Iris pigment epithelial cell (primary cell): Measurements from ENCODE around the gene TEFM.
"Not testable (repeated sequence)": the region's sequence is repeated elsewhere in the genome, so short reads cannot be mapped to it uniquely, and the experiment has no call there.

Experiments used
- DNase-seq: peaks from one replicate; pipeline ENCODE4 v3.0.0-alpha.2; 2011; ENCODE audit warnings: low read depth

The TEFM gene, protein sequence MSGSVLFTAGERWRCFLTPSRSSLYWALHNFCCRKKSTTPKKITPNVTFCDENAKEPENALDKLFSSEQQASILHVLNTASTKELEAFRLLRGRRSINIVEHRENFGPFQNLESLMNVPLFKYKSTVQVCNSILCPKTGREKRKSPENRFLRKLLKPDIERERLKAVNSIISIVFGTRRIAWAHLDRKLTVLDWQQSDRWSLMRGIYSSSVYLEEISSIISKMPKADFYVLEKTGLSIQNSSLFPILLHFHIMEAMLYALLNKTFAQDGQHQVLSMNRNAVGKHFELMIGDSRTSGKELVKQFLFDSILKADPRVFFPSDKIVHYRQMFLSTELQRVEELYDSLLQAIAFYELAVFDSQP

DNA sequence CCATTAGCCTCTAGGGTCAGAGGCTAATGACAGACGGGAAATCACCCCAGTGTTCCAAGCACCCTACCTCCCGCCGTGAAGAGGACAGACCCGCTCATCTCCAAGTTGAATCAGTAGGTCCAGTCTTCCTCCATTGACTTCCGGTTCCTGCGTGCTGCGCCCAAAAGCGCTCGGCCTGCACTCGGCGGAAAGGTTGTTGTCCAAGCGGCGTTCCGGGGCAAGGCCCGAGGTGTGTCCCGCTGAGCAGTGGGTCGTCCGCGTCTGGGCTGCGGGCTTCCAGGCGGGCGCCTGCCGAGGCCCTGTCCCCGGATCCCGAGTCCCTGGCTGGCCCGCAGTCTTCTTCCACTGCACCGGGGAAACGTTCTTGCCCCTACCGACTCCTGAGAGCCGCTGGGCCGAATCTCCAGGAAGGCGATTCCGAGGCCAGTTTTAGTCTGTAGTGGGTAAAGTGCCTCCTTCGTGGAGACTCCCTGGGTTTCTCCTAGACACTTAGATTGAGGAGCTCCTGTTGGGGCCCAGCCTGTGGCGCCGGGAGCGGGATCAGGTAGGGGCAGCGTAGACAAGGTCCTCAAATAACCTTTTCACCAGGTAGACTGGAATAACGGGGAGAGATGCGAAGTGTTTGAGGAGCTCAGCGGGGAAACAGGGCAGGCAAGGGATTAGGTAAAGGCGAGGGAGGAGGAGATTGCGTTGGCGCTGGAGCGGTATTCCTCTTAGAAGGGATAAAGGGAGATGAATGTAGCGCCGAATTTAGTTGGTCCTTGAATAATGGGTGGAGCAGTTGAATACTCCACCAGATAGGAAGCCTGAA, at the start of gene TEFM:
Gene TEFM (minus strand): TSS at position 138 of the 811 bp plus-strand sequence. CDS start 40 bp downstream, at position 98.
- DNase-seq: peak; percentile 94

DNA sequence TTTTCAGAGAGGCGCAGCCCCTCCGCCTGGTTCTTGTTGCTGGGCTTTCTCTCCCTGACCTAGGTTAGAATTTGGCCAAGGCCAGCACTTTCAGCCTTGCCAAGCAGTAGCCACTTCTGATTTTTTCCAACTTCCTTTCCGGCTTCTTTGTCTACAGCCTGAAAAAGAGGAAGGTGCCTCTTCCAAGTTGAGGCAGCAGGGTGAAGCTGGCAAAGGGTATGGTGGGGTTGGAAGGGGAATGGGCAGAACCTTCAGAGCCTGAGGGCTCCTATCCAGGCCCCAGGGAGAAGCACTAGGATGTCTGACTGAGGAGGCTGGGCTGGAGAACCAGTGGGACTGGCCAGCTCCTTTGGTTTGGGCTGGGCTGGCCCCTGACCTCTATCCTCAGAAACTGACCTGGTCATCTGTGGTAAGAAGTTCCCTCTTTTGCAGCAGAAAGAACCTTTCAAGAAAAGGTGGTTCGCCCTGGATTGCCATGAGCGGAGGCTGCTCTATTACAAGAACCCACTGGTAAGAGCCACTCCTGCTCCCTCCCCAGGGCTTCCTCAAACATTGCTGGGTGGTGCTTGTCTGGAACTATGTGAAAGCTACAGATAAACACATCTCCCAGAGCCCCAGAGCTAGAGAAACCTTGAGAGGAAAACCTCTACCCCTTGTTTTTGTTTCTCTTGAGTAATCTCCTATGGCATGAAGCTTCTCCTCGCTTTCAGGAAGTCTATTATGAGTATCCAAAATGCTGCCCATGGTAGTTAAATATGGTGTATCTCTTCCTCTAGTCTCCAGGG, 48.2 kb upstream of the TEFM start:
- peak; percentile 14 for DNase-seq

DNA sequence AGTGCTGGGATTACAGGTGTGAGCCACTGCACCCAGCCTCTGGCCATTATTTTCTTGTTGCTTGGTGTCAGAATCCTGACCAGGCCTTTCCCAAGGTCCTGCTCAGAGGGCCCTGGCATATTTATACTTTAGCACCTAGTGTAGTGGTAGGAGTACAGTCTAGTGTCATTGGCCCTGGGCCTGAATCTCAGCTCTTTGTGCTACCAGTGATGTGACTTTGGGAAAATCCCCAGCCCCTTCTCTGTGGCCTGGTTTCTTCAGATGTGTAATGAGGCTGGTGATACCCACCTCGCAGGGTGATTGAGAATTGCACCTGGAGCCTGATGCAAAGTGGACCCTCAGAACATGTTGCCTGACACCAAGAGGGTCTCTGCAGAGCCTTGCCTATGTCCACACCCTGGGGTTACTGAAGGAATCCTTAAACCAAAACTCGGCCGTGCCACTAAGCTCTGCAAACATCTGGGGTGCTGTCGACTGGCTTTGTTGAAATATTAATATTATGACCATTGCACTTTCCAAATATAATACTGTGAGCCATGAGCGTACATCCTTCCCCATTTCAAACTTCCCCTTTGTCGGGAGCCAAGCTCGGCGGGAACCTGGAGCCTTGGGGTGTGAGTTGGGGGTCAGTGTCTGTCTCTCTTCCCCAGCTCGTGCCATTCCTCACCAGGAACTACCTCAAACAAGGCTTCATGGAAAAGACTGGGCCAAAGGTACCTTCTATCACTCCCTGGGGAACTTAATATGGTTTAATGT, 46.8 kb upstream of the TEFM start:
- no peak for DNase-seq

DNA sequence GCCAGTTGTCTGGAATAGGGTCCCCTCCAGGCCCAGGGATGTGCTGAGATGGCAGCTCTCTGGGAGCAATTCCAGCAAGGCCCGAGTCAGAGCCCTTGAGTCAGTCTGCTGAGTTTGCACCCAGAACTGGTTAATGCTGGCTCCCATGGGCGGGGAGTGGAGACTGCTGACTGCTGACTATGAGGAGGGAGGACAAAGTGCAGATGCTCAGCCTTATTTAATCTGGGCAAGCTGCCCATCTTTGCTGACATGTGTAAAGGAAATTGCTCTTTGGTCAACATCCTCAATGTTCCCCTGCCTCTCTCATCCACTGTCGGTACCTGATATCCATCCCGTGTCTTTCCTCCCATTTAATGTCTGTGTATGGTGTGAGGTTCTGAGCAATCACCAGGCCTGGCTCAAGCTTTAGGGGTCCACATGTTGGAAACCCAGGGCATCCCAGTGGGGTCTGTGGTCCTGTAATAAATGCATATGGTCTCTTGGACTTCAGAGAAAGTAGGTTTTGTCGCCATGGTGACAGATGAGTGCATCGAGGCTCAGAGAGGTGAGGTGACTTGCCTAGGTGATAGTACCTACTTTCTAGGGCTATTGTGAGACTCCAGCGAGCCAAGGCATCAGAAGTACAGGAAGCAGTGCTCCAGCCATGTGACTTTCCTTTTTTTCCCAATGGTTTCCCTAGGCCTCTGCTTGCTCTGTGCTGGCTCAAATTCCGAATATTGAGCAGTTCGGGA, 44.8 kb upstream of the TEFM start:
- peak; percentile 91 for DNase-seq

DNA sequence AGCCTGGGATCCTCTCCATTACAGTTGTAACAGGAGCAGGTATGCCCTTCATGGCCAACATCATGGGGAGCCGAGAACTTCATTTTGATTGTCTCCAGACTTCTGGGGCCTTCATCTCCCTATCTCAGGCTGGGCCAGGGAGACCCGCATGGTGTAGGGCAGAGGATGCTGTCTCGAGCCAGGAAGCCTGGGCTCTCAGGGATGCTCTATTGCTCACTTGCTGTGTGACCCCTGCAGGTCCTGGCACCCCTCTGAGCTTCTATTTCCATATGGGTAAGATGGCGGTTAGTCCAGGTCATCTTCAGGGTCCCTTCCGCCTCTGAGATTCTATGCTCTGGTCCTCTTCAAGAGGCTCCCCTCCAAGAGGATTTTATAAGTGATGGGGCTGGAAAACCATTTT, 44.2 kb upstream of the TEFM start:
- no peak for DNase-seq

DNA sequence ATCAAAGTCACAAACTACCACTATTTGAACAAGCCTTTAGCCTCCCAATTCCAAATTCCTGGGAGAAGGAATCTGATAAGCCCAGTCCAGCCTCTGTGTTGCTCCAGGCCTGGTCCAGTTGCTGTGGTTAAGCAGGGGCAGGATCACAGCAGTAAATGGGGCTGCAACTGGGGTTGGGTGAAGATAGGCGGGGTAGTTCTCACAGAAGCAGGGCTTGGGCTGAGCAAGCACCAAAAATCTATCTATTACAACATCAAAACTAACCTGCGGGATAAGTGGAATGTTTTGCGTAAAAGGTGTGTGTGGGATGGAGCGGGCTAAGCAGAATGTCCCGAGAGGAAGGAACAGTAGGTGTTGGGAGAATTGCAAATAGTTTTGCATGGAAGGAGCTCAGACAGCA, 41.8 kb upstream of the TEFM start:
- DNase-seq: no peak

DNA sequence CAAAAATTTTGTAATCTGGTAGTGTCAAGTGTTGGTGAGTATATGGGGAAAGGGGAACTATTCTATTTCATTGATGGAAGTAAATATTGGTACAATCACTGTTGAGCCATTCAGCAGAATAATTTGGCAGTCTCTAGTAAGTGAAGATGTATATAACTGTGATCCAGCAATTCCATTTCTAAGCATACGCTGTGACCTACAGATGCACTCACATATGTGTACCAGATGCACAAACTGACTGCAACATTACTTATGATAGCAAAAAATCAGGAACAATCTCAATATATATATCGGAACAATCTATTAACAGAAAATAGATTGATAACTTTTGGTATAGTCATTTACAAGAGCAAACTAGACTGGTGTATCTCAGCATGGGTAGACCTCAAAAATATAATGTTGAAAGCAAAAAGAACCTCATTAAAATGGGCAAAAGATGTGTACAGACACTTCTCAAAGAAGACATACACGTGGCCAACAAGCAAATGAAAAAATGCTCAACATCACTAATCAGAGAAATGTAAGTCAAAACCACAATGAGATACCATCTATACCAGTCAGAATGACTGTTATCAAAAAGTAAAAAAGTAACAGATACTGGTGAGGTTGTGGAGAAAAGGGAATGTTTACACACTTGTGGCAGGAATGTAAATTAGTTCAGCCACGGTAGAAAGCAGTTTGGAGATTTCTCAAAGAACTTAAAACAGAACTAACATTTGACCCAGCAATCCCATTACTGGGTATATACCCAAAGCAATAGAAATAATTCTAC, 36.5 kb upstream of the TEFM start:
- peak; percentile 40 for DNase-seq

DNA sequence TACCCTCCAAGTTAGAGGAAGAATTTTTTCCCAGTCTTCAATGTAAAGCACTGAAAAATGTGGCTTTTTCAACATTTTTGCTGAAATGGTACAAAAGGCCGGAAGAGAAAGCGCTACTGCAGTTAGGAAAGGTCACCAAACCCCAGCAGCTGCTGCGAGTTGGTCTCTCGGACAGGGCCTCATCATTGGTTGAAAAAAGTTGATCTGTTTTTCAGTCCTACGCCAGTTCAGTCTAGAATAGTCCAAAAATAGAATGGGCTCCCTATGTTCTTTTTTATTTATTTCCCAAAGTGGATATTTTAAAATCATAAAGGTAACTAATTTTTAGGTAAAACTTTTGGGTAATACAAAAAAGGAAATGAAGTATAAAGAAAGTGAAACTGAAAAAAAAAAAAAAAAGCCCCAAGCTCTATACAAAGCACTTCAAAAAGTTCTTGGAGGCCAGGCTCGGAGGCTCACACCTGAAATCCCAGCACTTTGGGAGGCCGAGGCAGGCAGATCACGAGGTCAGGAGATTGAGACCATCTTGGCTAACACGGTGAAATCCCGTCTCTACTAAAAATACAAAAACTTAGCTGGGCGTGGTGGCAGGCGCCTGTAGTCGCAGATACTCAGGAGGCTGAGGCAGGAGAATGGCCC, 33.1 kb upstream of the TEFM start:
- no peak for DNase-seq

DNA sequence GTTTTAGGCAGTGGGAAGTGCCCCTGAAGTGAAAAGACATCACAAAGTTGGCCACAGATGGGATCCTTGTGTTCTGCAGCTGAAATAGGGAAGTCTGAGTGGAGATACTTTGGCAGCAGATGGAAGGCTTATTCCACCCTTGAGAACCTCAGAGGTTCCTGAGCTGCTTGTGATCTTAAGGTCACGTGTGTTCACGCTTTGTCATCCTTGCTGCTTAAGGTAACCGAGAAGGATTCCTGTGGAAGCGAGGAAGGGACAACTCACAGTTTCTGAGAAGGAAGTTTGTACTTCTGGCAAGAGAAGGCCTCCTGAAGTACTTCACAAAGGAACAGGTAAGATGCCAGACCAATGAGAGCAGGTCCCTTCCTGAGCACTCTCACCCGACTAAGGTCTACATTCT, 27.9 kb upstream of the TEFM start:
- no peak for DNase-seq

DNA sequence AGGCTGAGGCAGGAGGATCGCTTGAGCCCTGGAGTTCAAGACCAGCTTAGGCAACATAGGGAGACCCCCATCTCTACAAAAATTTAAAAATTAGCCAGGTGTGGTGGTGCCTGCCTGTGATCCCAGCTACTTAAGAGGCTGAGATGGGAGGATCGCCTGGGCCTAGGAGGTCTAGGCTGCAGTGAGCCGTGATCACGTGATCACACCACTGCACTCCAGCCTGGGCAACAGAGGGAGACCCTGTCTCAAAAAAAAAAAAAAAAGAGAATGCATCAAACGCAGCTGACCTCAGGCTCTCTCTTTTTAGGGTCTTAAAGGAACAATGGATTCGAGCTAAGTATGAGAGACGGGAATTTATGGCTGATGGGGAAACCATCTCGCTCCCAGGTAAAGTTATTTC, 25.5 kb upstream of the TEFM start:
- DNase-seq: not testable (repeated sequence)

DNA sequence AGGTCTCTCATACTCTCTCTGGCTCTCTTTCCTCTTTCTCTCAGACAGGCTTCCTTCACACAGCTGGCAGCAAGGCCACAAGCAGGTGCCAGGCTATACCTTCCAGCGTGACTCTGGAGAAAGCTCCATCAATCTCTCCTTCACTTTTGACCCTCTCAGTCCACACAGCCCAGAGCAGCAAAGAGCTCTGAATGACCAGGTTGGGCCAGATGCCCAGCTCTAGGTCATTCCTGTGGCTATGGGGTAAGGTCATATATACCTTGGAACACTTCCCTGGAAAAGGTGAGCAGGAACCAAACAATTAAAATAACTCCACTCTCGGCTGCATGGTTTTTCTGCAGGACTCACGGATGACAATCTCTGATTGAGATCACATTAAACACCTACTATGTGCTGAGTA, 24.5 kb upstream of the TEFM start:
- no peak for DNase-seq

DNA sequence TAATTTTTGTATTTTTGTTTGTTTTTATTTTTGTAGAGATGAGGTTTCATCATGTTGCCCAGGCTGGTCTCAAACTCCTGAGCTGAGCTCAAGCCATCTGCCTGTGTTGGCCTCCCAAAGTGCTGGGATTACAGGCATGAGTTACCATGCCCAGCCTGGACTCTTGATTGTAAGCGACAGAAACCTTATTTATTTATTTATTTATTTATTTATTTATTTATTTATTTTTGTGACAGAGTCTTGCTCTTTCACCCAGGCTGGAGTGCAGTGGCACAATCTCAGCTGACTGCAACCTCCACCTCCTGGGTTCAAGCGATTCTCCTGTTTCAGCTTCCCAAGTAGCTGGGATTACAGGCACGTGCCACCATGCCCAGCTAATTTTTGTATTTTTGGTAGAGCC, 23.8 kb upstream of the TEFM start:
- DNase-seq: not testable (repeated sequence)

DNA sequence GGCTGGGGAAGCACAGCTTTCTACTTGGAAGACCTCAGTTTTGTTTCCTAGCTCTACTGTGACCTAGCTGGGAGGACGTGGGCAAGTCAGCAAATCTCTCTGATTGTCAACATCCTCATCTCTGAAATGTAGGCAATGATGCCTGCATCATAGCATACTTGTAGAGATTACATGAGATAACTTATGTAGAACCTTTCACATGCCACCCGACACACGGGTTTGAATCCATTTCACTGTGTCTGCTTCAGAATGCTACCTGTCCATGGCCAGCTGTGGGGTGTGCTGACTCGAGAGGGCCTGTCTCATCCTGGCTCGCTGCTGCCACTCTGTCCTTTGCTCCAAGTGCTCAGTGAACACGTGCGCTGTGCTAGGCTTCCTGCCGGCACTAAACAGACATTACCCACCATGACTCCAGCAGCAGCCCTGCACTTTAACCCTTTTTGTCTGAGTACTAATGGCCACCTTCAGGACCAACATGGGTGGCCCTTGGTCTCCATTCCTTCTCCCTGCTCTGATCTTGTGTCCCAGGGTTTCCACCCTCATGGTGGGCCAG, 23.1 kb upstream of the TEFM start:
- no peak for DNase-seq

DNA sequence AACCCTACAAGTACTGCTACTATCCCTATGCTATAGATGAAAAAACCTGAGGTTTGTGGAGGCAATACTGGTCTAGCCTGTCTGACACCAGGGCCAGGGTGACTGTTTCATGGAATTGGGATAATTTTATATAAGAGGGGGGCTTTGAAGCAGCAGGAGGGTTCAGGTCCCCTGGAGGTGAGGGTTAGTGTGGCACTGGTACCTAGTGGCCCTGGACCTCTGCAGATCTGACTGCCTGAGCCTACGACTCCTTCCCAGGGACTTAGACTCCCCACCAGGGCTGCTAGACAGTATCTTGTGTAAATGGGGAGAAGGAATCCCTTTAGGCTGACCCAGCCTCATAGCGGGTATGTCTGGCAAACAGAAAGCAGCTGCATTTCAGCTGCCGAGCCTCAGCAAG, 22.5 kb upstream of the TEFM start:
- DNase-seq: no peak

DNA sequence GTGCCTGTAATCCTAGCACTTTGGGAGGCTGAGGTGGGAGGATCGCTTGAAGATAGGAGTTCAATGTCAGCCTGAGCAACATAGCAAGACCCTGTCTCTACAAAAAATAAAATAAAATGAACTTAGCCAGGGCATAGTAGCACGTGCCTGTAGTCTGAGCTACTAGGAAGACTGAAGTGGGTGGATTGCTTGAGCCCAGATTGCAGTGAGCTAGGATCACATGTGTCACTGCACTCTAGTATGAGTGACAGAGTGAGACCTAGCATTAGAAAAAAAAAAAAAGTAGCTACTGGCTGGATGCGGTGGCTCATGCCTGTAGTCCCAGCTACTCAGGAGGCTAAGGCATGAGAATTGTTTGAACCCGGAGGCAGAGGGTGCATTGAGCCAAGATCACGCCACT, 21.7 kb upstream of the TEFM start:
- no peak for DNase-seq

DNA sequence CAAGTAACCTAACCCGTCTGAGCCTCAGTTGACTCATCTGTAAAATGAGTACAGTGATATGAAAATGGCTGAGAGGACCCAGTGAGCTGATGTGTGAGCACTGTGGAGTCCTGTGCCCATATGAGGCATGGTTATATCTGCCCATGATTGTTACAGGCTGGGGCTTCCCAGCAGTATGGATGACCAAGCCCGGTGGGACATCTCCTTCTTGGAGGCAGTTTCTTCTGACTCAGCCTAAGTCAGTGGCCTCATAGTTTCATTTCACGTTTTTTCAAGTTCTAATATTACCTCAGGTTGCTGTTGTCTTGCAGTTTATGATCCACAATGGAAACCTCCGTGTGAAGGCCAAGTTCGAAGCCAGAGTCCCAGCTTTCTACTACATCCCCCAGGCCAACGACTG, 20.5 kb upstream of the TEFM start:
- no peak for DNase-seq

DNA sequence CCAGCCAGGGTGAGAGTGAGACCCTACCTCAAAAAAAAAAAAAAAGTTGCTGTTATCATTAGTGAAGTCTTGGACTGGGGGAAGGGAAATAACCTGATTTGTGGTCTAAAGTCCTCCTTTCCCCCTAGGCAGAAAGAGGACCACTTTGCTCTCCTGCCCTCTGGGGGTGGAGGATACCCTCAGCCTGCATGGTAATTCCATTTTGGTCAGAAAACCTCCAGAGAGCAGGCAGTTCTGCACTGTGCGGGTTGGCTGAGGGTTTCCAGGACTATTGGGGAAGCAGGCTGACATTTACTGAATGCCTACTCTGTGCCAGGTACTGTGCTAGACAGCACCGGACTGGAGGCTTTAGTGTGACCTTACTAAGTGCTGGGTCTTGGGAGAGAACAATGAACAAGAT, 18.3 kb upstream of the TEFM start:
- no peak for DNase-seq

DNA sequence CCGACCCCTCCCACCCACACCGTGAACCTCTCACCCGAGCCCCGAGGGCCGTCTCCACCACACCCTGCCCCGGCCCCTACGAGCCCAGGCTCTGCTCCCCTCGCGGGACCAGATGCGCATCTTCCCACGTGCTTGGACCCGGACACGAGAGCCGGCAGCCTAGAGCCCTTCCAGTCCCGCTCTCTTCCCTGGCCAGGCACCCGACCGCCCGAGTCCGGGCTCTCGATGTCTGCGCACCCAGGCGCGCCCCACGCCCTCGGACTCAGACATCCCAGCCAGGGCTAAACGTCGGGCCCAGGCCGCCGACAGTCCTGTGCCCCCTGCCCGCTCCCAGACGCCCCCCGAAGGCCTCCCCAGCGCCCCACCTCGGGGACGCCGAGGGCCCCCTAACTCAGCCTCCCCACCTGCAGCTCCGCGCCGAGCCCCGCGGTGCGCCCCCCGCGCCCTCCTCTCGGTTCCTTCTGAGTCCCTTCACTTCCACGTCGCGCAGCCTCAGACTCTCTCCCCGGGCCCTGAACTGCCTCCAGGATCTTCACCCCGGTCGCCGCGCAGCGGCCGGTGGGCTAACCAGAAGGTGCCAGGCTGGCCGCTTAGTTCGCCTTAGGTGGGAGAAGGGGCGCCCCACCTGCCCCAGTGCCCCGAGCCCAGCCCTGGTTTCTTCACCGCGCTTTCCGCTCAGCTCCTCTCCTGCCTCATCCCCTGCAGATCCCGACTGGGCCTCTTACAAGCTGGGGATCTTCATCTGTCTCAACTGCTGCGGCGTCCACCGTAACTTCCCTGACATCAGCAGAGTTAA, 16.4 kb upstream of the TEFM start:
- DNase-seq: no peak
